Stimulated activated CD8-positive, alpha-beta memory T cell treated with anti-CD3 and anti-CD28 coated beads, Interleukin-4, amount 100 ng/mL, for 48 hours (primary cell): ENCODE measurements around the gene HSPH1.
"Not testable (repeated sequence)": the region's sequence is repeated elsewhere in the genome, so short reads cannot be mapped to it uniquely, and the experiment has no call there.

Experiments used
- DNase-seq: peaks from one replicate; pipeline ENCODE4 v3.0.0-alpha.2; 2020

HSPH1 gene

GRCh38 chr13:31122544-31123260 is 39.0 kb downstream of the HSPH1 start:
- no peak for DNase-seq

DNA sequence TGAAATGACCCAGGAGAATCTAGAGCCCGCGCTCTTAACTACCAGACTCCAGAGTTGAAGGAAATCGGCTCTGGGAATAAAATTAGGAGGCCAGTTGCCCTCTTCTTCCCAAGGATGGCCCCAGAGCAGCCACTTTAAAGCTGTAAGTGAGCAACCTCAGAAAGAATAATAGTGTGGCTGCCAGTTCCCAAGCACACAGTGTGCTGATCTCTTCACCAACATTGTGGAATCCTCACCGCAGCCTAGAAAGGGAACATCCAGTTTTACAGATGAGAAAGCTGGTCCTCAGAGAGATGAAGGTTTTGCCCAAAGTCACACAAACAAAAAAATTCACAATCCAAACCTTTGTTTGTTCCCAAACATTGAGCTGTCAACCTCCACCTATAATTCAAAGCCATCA is 39.6 kb downstream of the HSPH1 start:
- no peak for DNase-seq

- DNase-seq = no peak
Measured at GRCh38 chr13:31121379-31122140, 40.1 kb downstream of the HSPH1 start.

- DNase-seq = no peak
Measured at GRCh38 chr13:31119966-31120700, 41.6 kb downstream of the HSPH1 start.

DNA sequence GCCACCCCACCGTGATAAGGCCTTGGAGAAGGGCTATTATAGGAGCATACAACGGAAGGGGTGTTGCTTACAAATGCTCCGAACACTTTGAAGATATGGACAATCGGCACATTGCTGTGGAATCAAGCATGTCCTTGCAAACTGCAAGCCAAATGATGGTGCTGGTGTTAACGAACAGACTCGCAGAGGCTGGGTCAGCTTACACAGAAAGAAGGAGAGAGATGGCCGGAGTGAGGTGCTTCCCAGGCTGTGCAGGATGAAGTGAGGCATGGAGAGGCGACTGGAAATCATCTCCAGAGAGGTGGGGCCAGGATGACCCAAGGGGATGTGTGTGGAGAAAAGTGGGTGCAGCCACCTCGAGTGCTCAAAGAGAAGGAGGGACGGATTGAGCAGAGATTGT is 42.2 kb downstream of the HSPH1 start:
- DNase-seq = no peak

DNA sequence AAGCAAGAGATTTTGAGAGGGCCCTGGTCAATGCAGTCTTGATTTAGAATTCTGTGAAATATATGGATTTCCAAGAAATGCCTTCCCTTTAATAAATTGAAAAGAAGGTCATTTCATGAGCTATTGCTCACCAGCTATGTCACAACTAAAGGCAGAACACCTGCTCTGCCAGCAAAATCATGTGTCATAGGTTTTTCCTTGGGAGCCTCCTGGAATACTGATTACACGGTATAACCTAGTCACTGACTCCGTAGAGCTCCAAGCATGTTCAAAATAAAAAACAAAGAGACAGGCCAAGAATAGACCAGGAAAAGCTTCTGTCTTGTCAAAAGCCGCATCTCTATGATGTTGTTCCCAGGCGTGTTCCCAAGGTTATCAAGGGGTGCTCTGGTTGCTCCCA is 45.5 kb downstream of the HSPH1 start:
- no peak for DNase-seq

DNA sequence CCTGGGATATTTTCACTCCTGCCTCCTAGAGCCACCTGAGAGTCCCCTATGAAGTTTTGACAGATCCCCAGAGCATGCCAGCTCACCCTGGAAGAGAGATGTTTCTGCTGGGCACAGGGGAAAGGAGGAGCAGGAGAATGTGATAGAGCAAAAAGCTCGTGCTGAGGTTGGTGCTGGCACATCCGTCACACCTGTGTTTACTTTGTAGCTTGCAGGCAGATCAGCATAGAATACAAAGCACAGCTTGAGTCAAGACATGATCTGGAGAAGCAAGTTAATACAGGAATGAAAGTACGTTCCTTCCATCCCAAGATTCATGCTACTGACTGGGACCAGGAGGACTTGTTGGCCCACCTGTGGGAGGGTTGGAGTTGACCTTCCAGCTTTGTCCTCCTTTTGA is 46.1 kb downstream of the HSPH1 start:
- DNase-seq = no peak

DNA sequence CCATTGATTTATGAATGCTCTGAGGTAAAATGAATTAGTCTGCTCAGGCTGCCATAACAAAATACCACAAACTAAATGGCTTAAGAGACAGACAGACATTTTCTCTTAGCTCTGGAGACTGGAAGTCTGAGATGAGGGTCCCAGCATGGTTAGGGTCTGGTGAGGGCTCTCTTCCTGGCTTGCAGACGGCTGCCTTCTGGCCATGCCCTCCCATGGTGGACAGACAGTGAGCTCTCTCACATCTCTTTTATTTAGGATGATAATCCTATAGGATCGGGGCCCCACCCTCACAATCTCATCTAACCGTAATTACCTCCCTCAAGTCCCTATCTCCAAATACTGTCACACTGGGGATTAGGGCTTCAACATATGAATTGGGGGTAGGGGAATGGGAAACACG is 47.1 kb downstream of the HSPH1 start:
- no peak for DNase-seq

- DNase-seq = no peak
Measured at GRCh38 chr13:31111136-31111535, 50.6 kb downstream of the HSPH1 start.

- no peak for DNase-seq
Measured at GRCh38 chr13:31110617-31111016, 51.1 kb downstream of the HSPH1 start.

DNA sequence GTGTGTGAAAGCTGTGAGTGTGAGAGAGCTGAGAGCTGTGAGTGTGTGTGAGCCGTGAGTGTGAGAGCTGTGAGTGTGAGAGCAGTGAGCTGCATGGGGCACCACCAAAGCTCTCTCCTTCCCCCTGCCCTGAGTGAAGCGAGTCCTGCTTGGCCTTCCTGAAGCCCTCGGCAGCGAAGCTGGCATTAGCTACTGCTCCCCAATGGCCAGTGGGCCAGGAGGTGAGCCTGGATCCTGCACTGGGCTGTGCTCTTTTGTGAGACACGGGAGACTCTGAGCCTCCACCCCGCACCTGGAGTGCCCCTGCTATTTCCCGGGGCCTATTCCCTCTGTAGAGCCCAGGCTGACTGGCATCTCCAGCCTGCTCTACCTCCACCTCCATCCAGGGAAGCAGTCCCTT is 51.5 kb downstream of the HSPH1 start:
- DNase-seq = no peak

- no peak for DNase-seq
Measured at GRCh38 chr13:31107109-31107508, 54.6 kb downstream of the HSPH1 start.

- no peak for DNase-seq
Measured at GRCh38 chr13:31105856-31106255, 55.8 kb downstream of the HSPH1 start.

- DNase-seq = no peak
Measured at GRCh38 chr13:31105020-31105795, 56.5 kb downstream of the HSPH1 start.

DNA sequence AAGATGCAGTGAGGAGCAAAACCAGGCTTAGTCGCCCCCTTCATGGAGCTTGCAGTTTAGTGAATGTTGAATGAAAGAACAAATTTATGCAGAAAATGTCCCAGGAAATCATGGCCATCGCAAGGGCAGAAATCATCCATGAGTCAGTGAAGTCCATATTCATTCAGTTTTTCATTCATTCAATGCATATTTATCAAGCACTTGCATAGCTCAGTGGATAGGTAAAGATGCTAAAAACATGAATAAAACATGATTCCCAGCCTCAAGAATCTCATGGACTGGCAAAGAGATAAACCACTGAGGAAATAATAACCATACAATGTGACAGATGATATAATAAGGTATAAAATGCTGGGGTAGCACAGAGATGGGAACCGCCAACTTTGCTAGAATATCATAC is 58.8 kb downstream of the HSPH1 start:
- no peak for DNase-seq

GRCh38 chr13:31101472-31102170 is 60.1 kb downstream of the HSPH1 start:
- no peak for DNase-seq

- no peak for DNase-seq
Measured at GRCh38 chr13:31100721-31101120, 61.0 kb downstream of the HSPH1 start.

DNA sequence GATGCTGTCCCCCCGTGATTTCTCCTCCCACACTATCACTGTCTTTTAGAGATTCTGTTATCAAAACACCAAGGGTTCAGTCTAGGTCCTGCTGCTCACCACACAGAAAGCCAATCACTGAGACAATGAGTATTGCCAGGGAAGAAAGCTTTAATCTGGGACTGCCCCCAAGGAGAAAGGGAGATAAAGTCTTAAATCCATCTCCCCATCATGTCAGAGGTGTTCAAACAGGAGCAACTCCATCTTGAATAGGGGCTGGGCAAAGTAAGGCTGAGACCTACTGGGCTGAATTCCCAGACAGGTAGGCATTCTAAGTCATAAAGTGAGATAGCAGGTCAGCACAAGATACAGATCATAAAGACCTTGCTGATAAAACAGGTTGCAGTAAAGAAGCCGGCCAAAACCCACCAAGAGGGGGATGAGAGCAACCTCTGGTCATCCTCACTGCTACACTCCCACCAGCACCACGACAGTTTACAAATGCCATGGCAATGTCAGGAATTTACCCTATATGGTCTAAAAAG is 63.7 kb downstream of the HSPH1 start:
- DNase-seq = not testable (repeated sequence)

DNA sequence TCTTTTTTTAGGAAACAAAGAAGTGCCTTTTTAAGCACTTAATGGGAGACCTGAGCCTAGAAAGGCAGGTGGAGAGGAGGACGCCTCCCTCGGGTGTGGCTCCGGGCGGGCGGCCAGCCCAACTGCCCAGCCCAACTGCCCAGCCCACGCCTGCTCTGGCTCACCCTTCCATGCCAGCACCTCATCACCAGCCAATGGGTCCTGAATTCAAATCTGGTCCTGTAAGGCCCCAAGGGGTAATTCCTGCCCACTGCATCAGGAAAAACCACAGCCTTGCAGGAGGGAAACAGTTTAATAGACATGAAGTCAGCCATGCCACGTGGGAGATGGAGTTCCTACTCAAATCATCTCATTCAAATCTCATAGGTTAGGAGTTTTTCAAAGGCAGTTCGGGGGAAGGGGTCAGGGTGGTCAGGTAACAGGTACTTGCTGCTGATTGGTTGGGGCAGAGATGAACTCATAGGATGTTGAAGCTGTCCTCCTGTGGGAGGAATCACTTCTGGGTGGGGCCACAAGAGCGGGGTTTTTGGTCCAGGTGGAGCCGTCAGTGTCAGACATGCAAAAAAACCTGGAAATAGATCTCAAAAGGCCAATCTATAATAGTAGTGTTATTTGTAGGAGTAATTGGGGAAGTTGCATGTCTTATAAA is 64.9 kb downstream of the HSPH1 start:
- DNase-seq = no peak

GRCh38 chr13:31094331-31095015 is 67.2 kb downstream of the HSPH1 start:
- no peak for DNase-seq
